HepG2 (cell line): ENCODE data around the gene PLD2. TPM values are rescaled to one million over a fixed set of nuclear protein-coding genes. Genes with fewer than 3 reads are reported as not detected.

Source experiments
- BRD4 ChIP-seq: sonication (generic); formaldehyde crosslinking; IDR thresholded peaks from 2 replicates; pipeline ENCODE4 v1.4.0; 2020; ENCODE audit warnings: missing genetic modification reagents
- BRF2 ChIP-seq: sonication (generic); formaldehyde crosslinking; IDR thresholded peaks from 2 replicates; pipeline ENCODE4 v1.8.1; 2022; ENCODE audit warnings: mild to moderate bottlenecking, missing genetic modification reagents
- CSRNP1 ChIP-seq: sonication (generic); formaldehyde crosslinking; IDR thresholded peaks from 2 replicates; pipeline ENCODE4 v1.8.1; 2023; ENCODE audit warnings: mild to moderate bottlenecking, missing genetic modification reagents
- FOXM1 ChIP-seq: sonication (generic); formaldehyde crosslinking; IDR thresholded peaks from 2 replicates; pipeline ENCODE4 v1.5.0; 2020; ENCODE audit warnings: missing genetic modification reagents
- ISX ChIP-seq: sonication (generic); formaldehyde crosslinking; conservative IDR thresholded peaks from 2 replicates; pipeline ENCODE4 v1.5.0; 2020; ENCODE audit warnings: missing genetic modification reagents
- RBFOX2 ChIP-seq: fragments of 200-400 bp; formaldehyde crosslinking; IDR thresholded peaks from 2 replicates; pipeline ENCODE4 v1.6.1; 2017; ENCODE audit warnings: low read depth, mild to moderate bottlenecking, low read length
- SPEN ChIP-seq: sonication (generic); formaldehyde crosslinking; IDR thresholded peaks from 2 replicates; pipeline ENCODE4 v1.5.1; 2020; ENCODE audit warnings: low read depth, mild to moderate bottlenecking, missing genetic modification reagents
- ZBTB14 ChIP-seq: sonication (generic); formaldehyde crosslinking; IDR thresholded peaks from 2 replicates; pipeline ENCODE4 v1.4.0; 2020; ENCODE audit warnings: missing genetic modification reagents
- ZNF264 ChIP-seq: sonication (generic); formaldehyde crosslinking; IDR thresholded peaks from 2 replicates; pipeline ENCODE4 v1.4.0; 2020; ENCODE audit warnings: missing genetic modification reagents
- ZNF546 ChIP-seq: sonication (generic); formaldehyde crosslinking; conservative IDR thresholded peaks from 2 replicates; pipeline ENCODE4 v1.8.1; 2023; ENCODE audit warnings: mild to moderate bottlenecking, missing genetic modification reagents
- ZNF629 ChIP-seq: sonication (generic); formaldehyde crosslinking; conservative IDR thresholded peaks from 2 replicates; pipeline ENCODE4 v1.5.0; 2020; ENCODE audit warnings: missing genetic modification reagents
- ZNF713 ChIP-seq: sonication (generic); formaldehyde crosslinking; IDR thresholded peaks from 2 replicates; pipeline ENCODE4 v1.4.0; 2020; ENCODE audit warnings: mild to moderate bottlenecking, missing genetic modification reagents
- ZNF766 ChIP-seq: sonication (generic); formaldehyde crosslinking; IDR thresholded peaks from 2 replicates; pipeline ENCODE4 v1.5.0; 2020; ENCODE audit warnings: missing genetic modification reagents, borderline replicate concordance
- polyA plus RNA-seq, 8 experiments: library from polyadenylated mRNA; depleted of rRNA in 3 of 8; stranded (reverse) in 7 of 8; unstranded in 1 of 8; fragments of >200 nt; fragmentation: Illumina TruSeq in 4 of 8; extraction: Trizol in 4 of 8; gene quantifications; 2 replicates each; pipeline versions ENCODE4 v1.2.1 to v1.2.3, GENCODE V29; 2011 to 2016; ENCODE audit warnings: low read depth in 4 of 8, missing spikeins in 1 of 8, mixed read lengths in 1 of 8; ENCODE audit not compliant: insufficient read depth in 1 of 8
- total RNA-seq, 5 experiments: library from RNA; depleted of rRNA; stranded (reverse); fragments of >200 nt; fragmentation: Illumina TruSeq; extraction: Trizol; gene quantifications; 2 replicates each; pipeline ENCODE4 v1.2.3, GENCODE V29; 2016; ENCODE audit warnings: low read depth in 1 of 5
- TF ChIP-seq, protein P1 (sequence below): sonication (generic); formaldehyde crosslinking; IDR thresholded peaks from 2 replicates; pipeline ENCODE4 v1.5.0; 2020; ENCODE audit warnings: mild to moderate bottlenecking, missing genetic modification reagents, borderline replicate concordance
- TF ChIP-seq, protein P2 (sequence below): sonication (generic); formaldehyde crosslinking; IDR thresholded peaks from 2 replicates; pipeline ENCODE4 v1.5.0; 2020; ENCODE audit warnings: missing genetic modification reagents

PLD2 gene
- total and polyA plus RNA-seq, 2 of the 13 experiments (the other 11 are each of a cell fraction or from before 2014, with no cell fraction given) = 13.4 to 29.7 TPM

- TF ChIP-seq, protein P1, sequence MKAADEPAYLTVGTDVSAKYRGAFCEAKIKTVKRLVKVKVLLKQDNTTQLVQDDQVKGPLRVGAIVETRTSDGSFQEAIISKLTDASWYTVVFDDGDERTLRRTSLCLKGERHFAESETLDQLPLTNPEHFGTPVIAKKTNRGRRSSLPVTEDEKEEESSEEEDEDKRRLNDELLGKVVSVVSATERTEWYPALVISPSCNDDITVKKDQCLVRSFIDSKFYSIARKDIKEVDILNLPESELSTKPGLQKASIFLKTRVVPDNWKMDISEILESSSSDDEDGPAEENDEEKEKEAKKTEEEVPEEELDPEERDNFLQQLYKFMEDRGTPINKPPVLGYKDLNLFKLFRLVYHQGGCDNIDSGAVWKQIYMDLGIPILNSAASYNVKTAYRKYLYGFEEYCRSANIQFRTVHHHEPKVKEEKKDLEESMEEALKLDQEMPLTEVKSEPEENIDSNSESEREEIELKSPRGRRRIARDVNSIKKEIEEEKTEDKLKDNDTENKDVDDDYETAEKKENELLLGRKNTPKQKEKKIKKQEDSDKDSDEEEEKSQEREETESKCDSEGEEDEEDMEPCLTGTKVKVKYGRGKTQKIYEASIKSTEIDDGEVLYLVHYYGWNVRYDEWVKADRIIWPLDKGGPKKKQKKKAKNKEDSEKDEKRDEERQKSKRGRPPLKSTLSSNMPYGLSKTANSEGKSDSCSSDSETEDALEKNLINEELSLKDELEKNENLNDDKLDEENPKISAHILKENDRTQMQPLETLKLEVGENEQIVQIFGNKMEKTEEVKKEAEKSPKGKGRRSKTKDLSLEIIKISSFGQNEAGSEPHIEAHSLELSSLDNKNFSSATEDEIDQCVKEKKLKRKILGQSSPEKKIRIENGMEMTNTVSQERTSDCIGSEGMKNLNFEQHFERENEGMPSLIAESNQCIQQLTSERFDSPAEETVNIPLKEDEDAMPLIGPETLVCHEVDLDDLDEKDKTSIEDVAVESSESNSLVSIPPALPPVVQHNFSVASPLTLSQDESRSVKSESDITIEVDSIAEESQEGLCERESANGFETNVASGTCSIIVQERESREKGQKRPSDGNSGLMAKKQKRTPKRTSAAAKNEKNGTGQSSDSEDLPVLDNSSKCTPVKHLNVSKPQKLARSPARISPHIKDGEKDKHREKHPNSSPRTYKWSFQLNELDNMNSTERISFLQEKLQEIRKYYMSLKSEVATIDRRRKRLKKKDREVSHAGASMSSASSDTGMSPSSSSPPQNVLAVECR (CRISPR knock-in tag) = peak; percentile 80; the same call in 1 of the 2 replicates
- no peak; the same call in 1 of the 2 replicates for TF ChIP-seq ISX (CRISPR knock-in tag)
- peak; percentile 56; the same call in 1 of the 2 replicates for TF ChIP-seq ZNF766 (CRISPR knock-in tag)
- TF ChIP-seq ZBTB14 (CRISPR knock-in tag) = peak; percentile 43; the same call in 1 of the 2 replicates
- peak; percentile 76 for TF ChIP-seq SPEN (CRISPR knock-in tag)
- peak; percentile 82; the same call in 1 of the 2 replicates for TF ChIP-seq ZNF546 (CRISPR knock-in tag)
- TF ChIP-seq, protein P2, sequence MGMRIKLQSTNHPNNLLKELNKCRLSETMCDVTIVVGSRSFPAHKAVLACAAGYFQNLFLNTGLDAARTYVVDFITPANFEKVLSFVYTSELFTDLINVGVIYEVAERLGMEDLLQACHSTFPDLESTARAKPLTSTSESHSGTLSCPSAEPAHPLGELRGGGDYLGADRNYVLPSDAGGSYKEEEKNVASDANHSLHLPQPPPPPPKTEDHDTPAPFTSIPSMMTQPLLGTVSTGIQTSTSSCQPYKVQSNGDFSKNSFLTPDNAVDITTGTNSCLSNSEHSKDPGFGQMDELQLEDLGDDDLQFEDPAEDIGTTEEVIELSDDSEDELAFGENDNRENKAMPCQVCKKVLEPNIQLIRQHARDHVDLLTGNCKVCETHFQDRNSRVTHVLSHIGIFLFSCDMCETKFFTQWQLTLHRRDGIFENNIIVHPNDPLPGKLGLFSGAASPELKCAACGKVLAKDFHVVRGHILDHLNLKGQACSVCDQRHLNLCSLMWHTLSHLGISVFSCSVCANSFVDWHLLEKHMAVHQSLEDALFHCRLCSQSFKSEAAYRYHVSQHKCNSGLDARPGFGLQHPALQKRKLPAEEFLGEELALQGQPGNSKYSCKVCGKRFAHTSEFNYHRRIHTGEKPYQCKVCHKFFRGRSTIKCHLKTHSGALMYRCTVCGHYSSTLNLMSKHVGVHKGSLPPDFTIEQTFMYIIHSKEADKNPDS (CRISPR knock-in tag) = no peak; the same call in 1 of the 2 replicates
- TF ChIP-seq ZNF629 (CRISPR knock-in tag) = peak; percentile 53
- TF ChIP-seq BRD4 = peak; percentile 88; the same call in 1 of the 2 replicates
- TF ChIP-seq FOXM1 (CRISPR knock-in tag) = 0 out of 2 replicates have a peak, but pooled peaks have one; percentile 45
- TF ChIP-seq ZNF264 (CRISPR knock-in tag) = 0 out of 2 replicates have a peak, but pooled peaks have one; percentile 16
- peak; percentile 78 for TF ChIP-seq CSRNP1
- TF ChIP-seq RBFOX2 = peak; percentile 97
- TF ChIP-seq ZNF713 (CRISPR knock-in tag) = no peak
- TF ChIP-seq BRF2 (CRISPR knock-in tag) = peak; percentile 84; the same call in 1 of the 2 replicates
These were observed 16.8 kb upstream of the PLD2 start (continued) for GRCh38 chr17:4789951-4790704.
